Measurements from ENCODE around the gene COX7B2. TPM values are rescaled to one million over a fixed set of nuclear protein-coding genes. Genes with fewer than 3 reads are reported as not detected.

The COX7B2 gene
- total RNA-seq, 2 experiments from 2014 or later: not detected

Other genes starting within 250 kb of the COX7B2 start
- not detected for gene GABRA4, start 84.3 kb upstream of the COX7B2 start, total RNA-seq
- gene GABRB1, start 122.3 kb upstream of the COX7B2 start, total RNA-seq: not detected

All from activated CD8-positive, alpha-beta T cell treated with anti-CD3 and anti-CD28 coated beads, Interleukin-2, amount 10 ng/mL, durations not matched to agents 7 days and 5 days (primary cell).